Activated CD8-positive, alpha-beta T cell treated with anti-CD3 and anti-CD28 coated beads for 36 hours (primary cell): Measurements from ENCODE around the gene MSX2. TPM values are rescaled to one million over a fixed set of nuclear protein-coding genes. Genes with fewer than 3 reads are reported as not detected.
"Not testable (repeated sequence)": the region's sequence is repeated elsewhere in the genome, so short reads cannot be mapped to it uniquely, and the experiment has no call there.

ENCODE experiments used
- ATAC-seq: fragments of 200-7000 bp; cut with Tn5 transposase; one replicate; pipeline ENCODE4 v1.10.0; 2021; ENCODE audit warnings: mild to moderate bottlenecking, moderate library complexity
- CTCF ChIA-PET: fragments of 350-600 bp; sonication (Branson Sonifier 250); formaldehyde crosslinking; loops from one replicate; lab custom pipeline; 2021; ENCODE audit warnings: antibody characterized with exemption; lab: Charles Lee
- POLR2A ChIA-PET: fragments of 350-600 bp; sonication (Branson Sonifier 250); formaldehyde crosslinking; loops from one replicate; lab custom pipeline; 2021; ENCODE audit warnings: antibody characterized with exemption; lab: Charles Lee
- DNase-seq: peaks from one replicate; pipeline ENCODE4 v3.0.0-alpha.2; 2020
- H3K27ac Mint-ChIP-seq: one replicate; pipeline ENCODE4 v1.8.0; 2021; ENCODE audit warnings: mild to moderate bottlenecking, mixed read lengths
- H3K27me3 Mint-ChIP-seq: one replicate; pipeline ENCODE4 v1.8.0; 2021; ENCODE audit warnings: mixed read lengths
- H3K36me3 Mint-ChIP-seq: one replicate; pipeline ENCODE4 v1.8.0; 2021; ENCODE audit warnings: low read depth, mixed read lengths
- H3K4me1 Mint-ChIP-seq: one replicate; pipeline ENCODE4 v1.8.0; 2021; ENCODE audit warnings: low read depth, mixed read lengths
- H3K4me3 Mint-ChIP-seq: one replicate; pipeline ENCODE4 v1.8.0; 2021; ENCODE audit warnings: mild to moderate bottlenecking, moderate library complexity, mixed read lengths
- H3K9me3 Mint-ChIP-seq: one replicate; pipeline ENCODE4 v1.8.0; 2021; ENCODE audit warnings: mixed read lengths
- CTCF ChIP-seq: fragments of 200-600 bp; IDR thresholded peaks from one replicate; pipeline ENCODE4 v1.8.0; 2022; ENCODE audit warnings: antibody characterized with exemption, mild to moderate bottlenecking
- intact Hi-C: fragments of 100-400 bp; cut with micrococcal nuclease; formaldehyde crosslinking; loops from one replicate; pipeline ENCODE4 v1.10.0; 2022
- total RNA-seq, 2 experiments: library from RNA; stranded (reverse); gene quantifications; one replicate each; pipeline ENCODE4 v1.2.3, GENCODE V29; 2021

MSX2 gene
- total RNA-seq, 2 experiments from 2014 or later: not detected

- Mint-ChIP-seq H3K4me1 (no peaks in the 10 kb centered on the region), H3K9me3 (no peaks in the 10 kb centered on the region), H3K36me3 (no peaks in the 10 kb centered on the region), H3K27me3 (peaks cover 41% of the 10 kb centered on the region), H3K4me3 (no peak overlapping the region), H3K27ac (no peak overlapping the region)
- ATAC-seq: no peak
- intact Hi-C loops: no loop called here
- no peak for TF ChIP-seq CTCF
- DNase-seq: peak; percentile 7
- POLR2A ChIA-PET: no interaction called here
- CTCF ChIA-PET: interaction anchor here (0.5 kb wide), 1 partner anchor 1155 kb away, joined by 4 read pairs; no protein-coding TSS in a partner anchor
Observed at GRCh38 chr5:174751154-174752000, 27.0 kb downstream of the MSX2 start.

DNA sequence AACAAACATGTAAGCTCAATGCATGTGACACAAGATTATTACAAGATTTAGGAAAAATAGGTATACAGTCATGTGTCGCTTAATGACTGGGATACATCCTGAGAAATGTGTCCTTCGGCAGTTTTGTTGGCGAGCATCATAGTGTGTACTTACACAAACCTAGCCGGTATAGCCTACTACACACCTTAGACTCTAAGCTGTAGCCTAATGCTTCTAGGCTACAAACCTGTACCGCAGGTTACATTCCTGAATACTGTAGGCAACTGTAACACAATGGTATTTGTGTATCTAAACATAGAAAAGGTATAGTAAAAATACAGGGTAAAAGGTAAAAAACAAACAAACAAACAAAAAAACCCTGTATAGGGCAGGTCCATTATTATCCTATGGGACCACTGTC lies 27.7 kb downstream of the MSX2 start:
- Mint-ChIP-seq H3K4me3 (no peak overlapping the region), H3K9me3 (no peaks in the 10 kb centered on the region), H3K4me1 (no peaks in the 10 kb centered on the region), H3K27ac (no peak overlapping the region), H3K27me3 (peaks cover 39% of the 10 kb centered on the region), H3K36me3 (no peaks in the 10 kb centered on the region)
- intact Hi-C loops: no loop called here
- TF ChIP-seq CTCF: no peak
- DNase-seq (no peak), ATAC-seq (no peak)
- POLR2A ChIA-PET: no interaction called here
- CTCF ChIA-PET: no interaction called here

GRCh38 chr5:174755106-174755505 lies 30.7 kb downstream of the MSX2 start:
- no peak overlapping the region for H3K27ac Mint-ChIP-seq
- ChIA-PET CTCF (no interaction called here), POLR2A (no interaction called here)
- peaks cover 22% of the 10 kb centered on the region for H3K27me3 Mint-ChIP-seq
- H3K36me3 Mint-ChIP-seq: no peaks in the 10 kb centered on the region
- no peaks in the 10 kb centered on the region for H3K4me1 Mint-ChIP-seq
- DNase-seq: no peak
- H3K4me3 Mint-ChIP-seq: no peak overlapping the region
- intact Hi-C loops: no loop called here
- no peak for ATAC-seq
- TF ChIP-seq CTCF: no peak
- H3K9me3 Mint-ChIP-seq: no peaks in the 10 kb centered on the region

- DNase-seq (no peak), ATAC-seq (no peak)
- H3K4me1 Mint-ChIP-seq: no peaks in the 10 kb centered on the region
- intact Hi-C loops: no loop called here
- H3K4me3 Mint-ChIP-seq: no peak overlapping the region
- H3K36me3 Mint-ChIP-seq: no peaks in the 10 kb centered on the region
- POLR2A ChIA-PET: no interaction called here
- TF ChIP-seq CTCF: no peak
- CTCF ChIA-PET: no interaction called here
- H3K9me3 Mint-ChIP-seq: no peaks in the 10 kb centered on the region
- peaks cover 5% of the 10 kb centered on the region for H3K27me3 Mint-ChIP-seq
- H3K27ac Mint-ChIP-seq: no peak overlapping the region
Observed at GRCh38 chr5:174759091-174759490, 34.7 kb downstream of the MSX2 start.

DNA sequence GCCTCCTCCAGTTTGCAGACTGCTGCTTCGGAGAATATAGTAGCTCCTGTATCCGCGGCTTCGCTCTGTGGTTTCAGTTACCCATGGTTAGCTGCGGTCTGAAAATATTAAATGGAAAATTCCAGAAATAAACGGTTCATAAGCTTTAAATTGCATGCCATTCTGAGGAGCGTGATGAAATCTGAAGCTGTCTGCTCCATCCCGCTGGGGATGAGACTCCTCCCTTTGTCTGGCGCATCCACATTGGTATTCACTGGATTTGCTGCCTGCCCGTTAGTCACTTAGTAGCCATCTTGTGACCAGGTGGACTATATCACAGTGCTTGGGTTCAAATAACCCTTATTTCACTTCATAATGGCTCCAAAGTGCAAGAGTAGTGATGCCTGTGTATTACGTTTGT lies 36.3 kb downstream of the MSX2 start:
- H3K27ac Mint-ChIP-seq: no peak overlapping the region
- ChIA-PET POLR2A (no interaction called here), CTCF (no interaction called here)
- no peak for DNase-seq
- H3K27me3 Mint-ChIP-seq: peaks cover 2% of the 10 kb centered on the region
- no peaks in the 10 kb centered on the region for H3K36me3 Mint-ChIP-seq
- no peak for TF ChIP-seq CTCF
- H3K4me3 Mint-ChIP-seq: no peak overlapping the region
- intact Hi-C loops: no loop called here
- no peak for ATAC-seq
- H3K9me3 Mint-ChIP-seq: no peaks in the 10 kb centered on the region
- no peaks in the 10 kb centered on the region for H3K4me1 Mint-ChIP-seq

- POLR2A ChIA-PET, intact Hi-C loops, ATAC-seq, H3K4me1 Mint-ChIP-seq, H3K36me3 Mint-ChIP-seq, H3K27me3 Mint-ChIP-seq, DNase-seq, H3K9me3 Mint-ChIP-seq, H3K27ac Mint-ChIP-seq, H3K4me3 Mint-ChIP-seq, CTCF ChIA-PET: not testable (repeated sequence)
Observed at GRCh38 chr5:174761341-174761740, 37.0 kb downstream of the MSX2 start.
